ENCODE measurements around the gene CKB.

GRCh38 chr14:103501921-103502669, 20.5 kb downstream of the CKB start:
- TF ChIP-seq, protein P1, sequence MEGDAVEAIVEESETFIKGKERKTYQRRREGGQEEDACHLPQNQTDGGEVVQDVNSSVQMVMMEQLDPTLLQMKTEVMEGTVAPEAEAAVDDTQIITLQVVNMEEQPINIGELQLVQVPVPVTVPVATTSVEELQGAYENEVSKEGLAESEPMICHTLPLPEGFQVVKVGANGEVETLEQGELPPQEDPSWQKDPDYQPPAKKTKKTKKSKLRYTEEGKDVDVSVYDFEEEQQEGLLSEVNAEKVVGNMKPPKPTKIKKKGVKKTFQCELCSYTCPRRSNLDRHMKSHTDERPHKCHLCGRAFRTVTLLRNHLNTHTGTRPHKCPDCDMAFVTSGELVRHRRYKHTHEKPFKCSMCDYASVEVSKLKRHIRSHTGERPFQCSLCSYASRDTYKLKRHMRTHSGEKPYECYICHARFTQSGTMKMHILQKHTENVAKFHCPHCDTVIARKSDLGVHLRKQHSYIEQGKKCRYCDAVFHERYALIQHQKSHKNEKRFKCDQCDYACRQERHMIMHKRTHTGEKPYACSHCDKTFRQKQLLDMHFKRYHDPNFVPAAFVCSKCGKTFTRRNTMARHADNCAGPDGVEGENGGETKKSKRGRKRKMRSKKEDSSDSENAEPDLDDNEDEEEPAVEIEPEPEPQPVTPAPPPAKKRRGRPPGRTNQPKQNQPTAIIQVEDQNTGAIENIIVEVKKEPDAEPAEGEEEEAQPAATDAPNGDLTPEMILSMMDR (conservative IDR thresholded peaks at IDR 0.05 in 1 of 2, IDR thresholded peaks at IDR 0.05 in 1 of 2; ENCODE audit: low read depth in 1 of 2, low read length in 2 of 2), result no peak
- no peak for TF ChIP-seq EZH2 (IDR thresholded peaks at IDR 0.05; ENCODE audit: low read length, missing control alignments)

Data from fibroblast of lung (primary cell).